GM12873 (cell line): Measurements from ENCODE around the gene CKMT2.

ENCODE experiments used
- TF ChIP-seq, protein P1 (sequence below): IDR thresholded peaks from 2 replicates; pipeline ENCODE4 v1.5.1; 2012; ENCODE audit warnings: low read depth, mild to moderate bottlenecking, moderate library complexity, low read length, control low read depth; ENCODE audit not compliant: insufficient read depth; ENCODE audit errors: missing control alignments

The CKMT2 gene

DNA sequence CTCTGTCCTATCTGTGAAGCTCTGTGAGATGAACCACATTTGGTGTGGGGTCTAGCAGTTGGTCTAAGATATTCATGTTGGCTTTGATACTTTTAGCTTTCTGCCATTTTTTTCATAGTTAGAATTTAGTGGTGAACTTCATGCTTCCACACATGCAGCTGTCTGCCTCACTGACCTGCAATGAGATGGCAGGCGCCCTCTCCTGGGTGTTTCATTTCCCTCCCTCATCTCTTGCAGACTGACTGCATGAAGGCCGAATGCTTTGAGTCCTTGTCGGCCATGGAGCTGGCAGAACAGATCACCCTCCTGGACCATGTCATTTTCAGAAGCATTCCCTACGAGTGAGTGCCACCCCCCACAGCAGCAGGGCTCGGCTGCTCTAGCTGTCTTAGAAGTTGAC is 26.1 kb upstream of the CKMT2 start:
- TF ChIP-seq, protein P1, sequence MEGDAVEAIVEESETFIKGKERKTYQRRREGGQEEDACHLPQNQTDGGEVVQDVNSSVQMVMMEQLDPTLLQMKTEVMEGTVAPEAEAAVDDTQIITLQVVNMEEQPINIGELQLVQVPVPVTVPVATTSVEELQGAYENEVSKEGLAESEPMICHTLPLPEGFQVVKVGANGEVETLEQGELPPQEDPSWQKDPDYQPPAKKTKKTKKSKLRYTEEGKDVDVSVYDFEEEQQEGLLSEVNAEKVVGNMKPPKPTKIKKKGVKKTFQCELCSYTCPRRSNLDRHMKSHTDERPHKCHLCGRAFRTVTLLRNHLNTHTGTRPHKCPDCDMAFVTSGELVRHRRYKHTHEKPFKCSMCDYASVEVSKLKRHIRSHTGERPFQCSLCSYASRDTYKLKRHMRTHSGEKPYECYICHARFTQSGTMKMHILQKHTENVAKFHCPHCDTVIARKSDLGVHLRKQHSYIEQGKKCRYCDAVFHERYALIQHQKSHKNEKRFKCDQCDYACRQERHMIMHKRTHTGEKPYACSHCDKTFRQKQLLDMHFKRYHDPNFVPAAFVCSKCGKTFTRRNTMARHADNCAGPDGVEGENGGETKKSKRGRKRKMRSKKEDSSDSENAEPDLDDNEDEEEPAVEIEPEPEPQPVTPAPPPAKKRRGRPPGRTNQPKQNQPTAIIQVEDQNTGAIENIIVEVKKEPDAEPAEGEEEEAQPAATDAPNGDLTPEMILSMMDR = peak; percentile 38

DNA sequence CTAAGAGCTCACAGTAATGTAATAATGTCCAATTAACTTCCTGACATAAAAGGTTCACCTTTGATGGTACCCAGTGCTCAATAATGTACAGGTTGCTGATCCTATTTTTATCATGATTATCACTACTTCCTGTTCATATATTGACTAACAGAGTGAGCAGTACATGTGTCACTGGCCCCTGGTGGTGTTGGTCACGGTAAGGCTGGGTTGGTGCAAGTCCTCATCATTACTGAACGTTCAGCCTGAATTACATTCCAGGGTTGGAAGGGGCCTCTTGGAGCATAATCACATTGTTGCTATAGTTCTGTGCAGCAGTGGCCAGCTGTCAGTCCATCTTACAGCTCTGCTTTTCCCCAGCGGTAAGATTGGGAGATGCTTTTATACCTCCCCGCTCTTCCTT is 24.2 kb upstream of the CKMT2 start:
- TF ChIP-seq, protein P1 = no peak

DNA sequence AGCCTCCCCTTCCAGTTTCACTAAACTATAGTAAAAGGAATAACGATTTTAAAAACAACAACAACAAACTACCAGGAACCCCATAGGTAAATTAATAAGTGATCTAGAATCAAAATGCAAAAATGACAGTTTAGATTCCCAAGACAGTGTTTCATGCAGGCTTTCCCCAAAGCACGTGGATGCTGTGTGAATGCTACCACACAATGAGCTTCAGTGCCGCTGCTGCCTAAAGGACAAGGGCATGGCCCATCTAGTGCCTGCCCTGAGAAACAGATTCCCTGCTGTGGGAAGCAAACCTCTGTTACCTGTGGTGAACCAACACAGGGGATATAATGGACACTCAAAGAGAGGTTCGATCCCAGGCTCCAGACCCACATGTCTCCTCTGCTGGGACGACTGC is 23.7 kb upstream of the CKMT2 start:
- TF ChIP-seq, protein P1 = no peak

DNA sequence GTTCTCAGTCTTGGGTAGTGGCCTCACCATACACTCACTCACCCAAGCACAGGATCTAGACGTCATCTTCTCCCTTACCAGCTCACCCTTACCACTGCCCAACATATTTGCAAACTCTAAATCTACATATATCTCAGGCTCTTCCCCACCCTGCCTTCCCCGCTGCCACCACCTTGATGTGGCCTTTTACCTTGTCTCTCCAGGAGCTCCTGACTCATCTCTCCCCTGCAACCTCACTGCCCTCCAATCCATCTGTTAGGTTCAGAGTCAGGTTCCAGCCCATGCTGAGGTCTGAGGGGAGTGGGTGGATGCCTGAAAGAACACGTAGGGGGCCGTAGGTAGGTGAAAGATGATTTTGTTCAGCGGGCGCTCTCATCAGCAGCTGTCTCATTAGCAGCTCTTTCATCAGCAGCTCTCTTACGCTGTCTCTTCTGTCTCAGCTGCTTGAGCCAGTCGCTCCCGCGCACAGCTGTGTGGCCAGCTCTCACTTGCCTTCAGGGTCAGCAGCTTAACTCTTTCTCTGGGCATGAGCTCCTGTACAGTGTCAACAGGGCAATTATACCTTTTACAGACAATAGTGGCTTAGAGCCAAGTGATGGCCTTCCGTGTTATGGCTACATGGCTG is 23.1 kb upstream of the CKMT2 start:
- TF ChIP-seq, protein P1 = no peak

DNA sequence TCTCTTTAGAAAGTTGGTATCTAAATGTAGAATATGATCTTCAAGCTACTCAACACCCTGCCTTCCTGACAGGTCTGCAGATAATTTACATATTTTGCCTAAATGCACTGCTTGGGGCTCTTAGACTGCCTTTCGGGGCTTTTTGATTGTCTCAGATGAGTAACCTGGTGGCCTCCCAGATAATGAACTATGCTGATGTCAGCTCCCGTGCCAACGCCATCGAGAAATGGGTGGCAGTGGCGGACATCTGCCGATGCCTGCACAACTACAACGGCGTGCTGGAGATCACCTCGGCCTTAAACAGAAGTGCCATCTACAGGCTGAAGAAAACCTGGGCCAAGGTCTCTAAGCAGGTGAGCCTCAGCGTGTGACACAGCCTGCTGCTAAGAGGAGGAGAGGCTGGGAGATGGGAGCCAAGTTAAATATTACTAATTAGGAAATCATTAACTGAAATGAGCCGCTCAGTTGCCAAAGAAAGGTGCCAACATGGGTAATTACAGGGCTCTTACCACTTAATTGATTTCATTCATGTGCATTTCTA is 20.8 kb upstream of the CKMT2 start:
- TF ChIP-seq, protein P1 = no peak

DNA sequence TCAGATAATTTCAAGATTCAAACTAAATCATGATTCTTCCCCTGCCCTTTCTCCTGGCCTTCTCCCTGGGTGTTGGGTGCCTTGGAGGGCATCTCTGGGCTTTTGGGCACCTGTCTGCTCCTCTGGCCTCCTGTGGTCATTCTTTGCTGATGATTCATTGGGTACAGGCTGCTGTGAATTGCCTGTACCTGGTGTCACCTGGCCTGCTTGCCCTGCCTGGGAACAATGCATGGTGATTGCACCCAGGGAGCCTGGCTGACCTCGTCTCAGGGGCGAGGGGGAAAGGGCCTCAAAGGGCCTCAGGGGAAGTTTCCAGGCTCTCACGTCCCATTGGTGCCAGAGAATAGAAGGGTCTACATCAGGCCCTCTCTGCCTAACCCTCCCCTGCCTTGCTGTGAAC is 20.1 kb upstream of the CKMT2 start:
- TF ChIP-seq, protein P1 = no peak

DNA sequence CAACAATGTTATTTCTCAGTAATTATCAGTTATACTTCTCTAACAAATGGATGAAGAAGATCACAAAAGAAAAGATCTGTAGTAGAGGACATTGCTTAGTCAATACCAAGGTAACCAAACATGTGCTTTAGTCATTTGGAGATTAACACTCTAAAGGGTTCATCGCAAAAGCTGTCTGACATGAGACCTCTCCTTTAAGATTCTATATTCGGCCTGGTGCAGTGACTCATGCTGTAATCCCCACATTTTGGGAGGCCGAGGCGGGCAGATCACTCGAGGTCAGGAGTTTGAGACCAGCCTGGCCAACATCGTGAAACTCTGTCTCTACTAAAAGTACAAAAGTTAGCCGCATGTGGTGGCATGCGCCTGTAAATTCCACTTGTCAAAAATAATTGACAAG is 18.3 kb upstream of the CKMT2 start:
- TF ChIP-seq, protein P1 = no peak
